HL-60 (cell line): ENCODE measurements around the gene FHL1.

ENCODE experiments used
- GABPA ChIP-seq: IDR thresholded peaks from 2 replicates; pipeline ENCODE4 v1.6.1; 2012; ENCODE audit warnings: low read depth
- POLR2AphosphoS5 ChIP-seq: IDR thresholded peaks from 2 replicates; pipeline ENCODE4 v1.6.1; 2012; ENCODE audit warnings: low read depth
- SPI1 ChIP-seq: IDR thresholded peaks from 2 replicates; pipeline ENCODE4 v1.6.1; 2012; ENCODE audit warnings: low read depth, mild to moderate bottlenecking, borderline replicate concordance
- TF ChIP-seq, protein P1 (sequence below): IDR thresholded peaks from one replicate; pipeline ENCODE4 v1.5.1; 2011; ENCODE audit warnings: low read length, control low read depth, inconsistent platforms; ENCODE audit not compliant: insufficient read depth
- TF ChIP-seq, protein P2 (sequence below): IDR thresholded peaks from 2 replicates; pipeline ENCODE4 v1.6.1; 2012; ENCODE audit warnings: low read depth; ENCODE audit not compliant: insufficient replicate concordance

DNA sequence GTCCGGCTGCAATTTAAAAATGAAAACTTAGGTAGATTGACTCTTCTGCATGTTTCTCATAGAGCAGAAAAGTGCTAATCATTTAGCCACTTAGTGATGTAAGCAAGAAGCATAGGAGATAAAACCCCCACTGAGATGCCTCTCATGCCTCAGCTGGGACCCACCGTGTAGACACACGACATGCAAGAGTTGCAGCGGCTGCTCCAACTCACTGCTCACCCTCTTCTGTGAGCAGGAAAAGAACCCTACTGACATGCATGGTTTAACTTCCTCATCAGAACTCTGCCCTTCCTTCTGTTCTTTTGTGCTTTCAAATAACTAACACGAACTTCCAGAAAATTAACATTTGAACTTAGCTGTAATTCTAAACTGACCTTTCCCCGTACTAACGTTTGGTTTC, 62.9 kb downstream of the FHL1 start:
- TF ChIP-seq, protein P1, sequence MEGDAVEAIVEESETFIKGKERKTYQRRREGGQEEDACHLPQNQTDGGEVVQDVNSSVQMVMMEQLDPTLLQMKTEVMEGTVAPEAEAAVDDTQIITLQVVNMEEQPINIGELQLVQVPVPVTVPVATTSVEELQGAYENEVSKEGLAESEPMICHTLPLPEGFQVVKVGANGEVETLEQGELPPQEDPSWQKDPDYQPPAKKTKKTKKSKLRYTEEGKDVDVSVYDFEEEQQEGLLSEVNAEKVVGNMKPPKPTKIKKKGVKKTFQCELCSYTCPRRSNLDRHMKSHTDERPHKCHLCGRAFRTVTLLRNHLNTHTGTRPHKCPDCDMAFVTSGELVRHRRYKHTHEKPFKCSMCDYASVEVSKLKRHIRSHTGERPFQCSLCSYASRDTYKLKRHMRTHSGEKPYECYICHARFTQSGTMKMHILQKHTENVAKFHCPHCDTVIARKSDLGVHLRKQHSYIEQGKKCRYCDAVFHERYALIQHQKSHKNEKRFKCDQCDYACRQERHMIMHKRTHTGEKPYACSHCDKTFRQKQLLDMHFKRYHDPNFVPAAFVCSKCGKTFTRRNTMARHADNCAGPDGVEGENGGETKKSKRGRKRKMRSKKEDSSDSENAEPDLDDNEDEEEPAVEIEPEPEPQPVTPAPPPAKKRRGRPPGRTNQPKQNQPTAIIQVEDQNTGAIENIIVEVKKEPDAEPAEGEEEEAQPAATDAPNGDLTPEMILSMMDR = no peak
- TF ChIP-seq, protein P2, sequence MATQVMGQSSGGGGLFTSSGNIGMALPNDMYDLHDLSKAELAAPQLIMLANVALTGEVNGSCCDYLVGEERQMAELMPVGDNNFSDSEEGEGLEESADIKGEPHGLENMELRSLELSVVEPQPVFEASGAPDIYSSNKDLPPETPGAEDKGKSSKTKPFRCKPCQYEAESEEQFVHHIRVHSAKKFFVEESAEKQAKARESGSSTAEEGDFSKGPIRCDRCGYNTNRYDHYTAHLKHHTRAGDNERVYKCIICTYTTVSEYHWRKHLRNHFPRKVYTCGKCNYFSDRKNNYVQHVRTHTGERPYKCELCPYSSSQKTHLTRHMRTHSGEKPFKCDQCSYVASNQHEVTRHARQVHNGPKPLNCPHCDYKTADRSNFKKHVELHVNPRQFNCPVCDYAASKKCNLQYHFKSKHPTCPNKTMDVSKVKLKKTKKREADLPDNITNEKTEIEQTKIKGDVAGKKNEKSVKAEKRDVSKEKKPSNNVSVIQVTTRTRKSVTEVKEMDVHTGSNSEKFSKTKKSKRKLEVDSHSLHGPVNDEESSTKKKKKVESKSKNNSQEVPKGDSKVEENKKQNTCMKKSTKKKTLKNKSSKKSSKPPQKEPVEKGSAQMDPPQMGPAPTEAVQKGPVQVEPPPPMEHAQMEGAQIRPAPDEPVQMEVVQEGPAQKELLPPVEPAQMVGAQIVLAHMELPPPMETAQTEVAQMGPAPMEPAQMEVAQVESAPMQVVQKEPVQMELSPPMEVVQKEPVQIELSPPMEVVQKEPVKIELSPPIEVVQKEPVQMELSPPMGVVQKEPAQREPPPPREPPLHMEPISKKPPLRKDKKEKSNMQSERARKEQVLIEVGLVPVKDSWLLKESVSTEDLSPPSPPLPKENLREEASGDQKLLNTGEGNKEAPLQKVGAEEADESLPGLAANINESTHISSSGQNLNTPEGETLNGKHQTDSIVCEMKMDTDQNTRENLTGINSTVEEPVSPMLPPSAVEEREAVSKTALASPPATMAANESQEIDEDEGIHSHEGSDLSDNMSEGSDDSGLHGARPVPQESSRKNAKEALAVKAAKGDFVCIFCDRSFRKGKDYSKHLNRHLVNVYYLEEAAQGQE = no peak
- TF ChIP-seq POLR2AphosphoS5 (no peak), GABPA (no peak), SPI1 (no peak)
